ENCODE measurements around the gene VAV3. TPM values are rescaled to one million over a fixed set of nuclear protein-coding genes. Genes with fewer than 3 reads are reported as not detected.

Gene VAV3
- total RNA-seq, 1 experiment from 2014 or later = not detected

DNA sequence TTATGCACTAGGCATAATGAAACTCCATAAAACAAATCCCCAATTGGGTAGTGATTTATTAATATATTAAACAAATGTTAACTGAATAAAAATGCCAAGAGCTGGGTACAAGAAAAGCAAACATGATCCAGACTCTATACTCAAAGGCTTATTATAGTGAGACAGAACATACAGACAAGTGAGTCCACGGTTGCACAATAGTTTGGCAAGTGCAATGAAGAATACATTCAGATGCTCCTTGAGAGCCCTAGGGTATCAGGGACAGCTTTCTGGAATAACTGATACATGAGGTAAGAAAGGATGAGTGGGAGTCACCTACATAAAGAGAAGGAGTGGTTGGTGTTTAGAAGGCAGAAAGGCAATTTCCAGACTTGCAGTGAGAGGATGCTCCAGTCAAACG is 85.1 kb downstream of the VAV3 start:
- Histone ChIP-seq H3K27me3 (ENCODE audit: insufficient read depth, low read length) (peaks cover 19% of the 10 kb centered on the region), H2AFZ (ENCODE audit: low read depth, low read length, poor library complexity, severe bottlenecking) (no peak overlapping the region), H4K20me1 (ENCODE audit: insufficient read depth) (no peaks in the 10 kb centered on the region), H3K27ac (ENCODE audit: low read depth, low read length) (no peak overlapping the region), H3K36me3 (ENCODE audit: control insufficient read depth in 1 of 2, insufficient read depth in 2 of 2, low read length in 2 of 2) (no peaks in the 10 kb centered on the region), H3K4me2 (ENCODE audit: low read length) (no peak overlapping the region), H3K9me3 (ENCODE audit: control insufficient read depth in 1 of 2, insufficient read depth in 1 of 2, low read depth in 1 of 2, low read length in 2 of 2) (no peaks in the 10 kb centered on the region), H3K4me3 (replicated peaks in 1 of 2; ENCODE audit: low read depth in 1 of 2, low read length in 2 of 2) (no peak overlapping the region), H3K9me2 (ENCODE audit: insufficient read depth) (no peaks in the 10 kb centered on the region), H3K79me2 (ENCODE audit: insufficient read depth, low read length) (no peaks in the 10 kb centered on the region), H3K9ac (ENCODE audit: low read length) (no peak overlapping the region), H3K4me1 (ENCODE audit: control insufficient read depth in 1 of 2, insufficient read depth in 2 of 2, low read length in 2 of 2) (no peaks in the 10 kb centered on the region)
- intact Hi-C loops (cut with micrococcal nuclease) = loop anchor here (2.0 kb wide), 1 partner anchor 21 kb away; no protein-coding TSS in a partner anchor
- RAD21 ChIA-PET (ENCODE audit: low non-redundant PET in 1 of 2, low total read pairs in 2 of 2, uncharacterized antibody in 2 of 2, unreplicated experiment in 2 of 2) = no interaction called here
- no peak for DNase-seq (ENCODE audit: low read depth, low spot score)
- no peak for ATAC-seq
- no peak for TF ChIP-seq POLR2AphosphoS5 (IDR thresholded peaks at IDR 0.05; ENCODE audit: low read depth, low read length)
- TF ChIP-seq YY1 (IDR thresholded peaks at IDR 0.05; ENCODE audit: extremely low read depth, insufficient replicate concordance, low read depth, low read length) = no peak
- TF ChIP-seq, protein P1, sequence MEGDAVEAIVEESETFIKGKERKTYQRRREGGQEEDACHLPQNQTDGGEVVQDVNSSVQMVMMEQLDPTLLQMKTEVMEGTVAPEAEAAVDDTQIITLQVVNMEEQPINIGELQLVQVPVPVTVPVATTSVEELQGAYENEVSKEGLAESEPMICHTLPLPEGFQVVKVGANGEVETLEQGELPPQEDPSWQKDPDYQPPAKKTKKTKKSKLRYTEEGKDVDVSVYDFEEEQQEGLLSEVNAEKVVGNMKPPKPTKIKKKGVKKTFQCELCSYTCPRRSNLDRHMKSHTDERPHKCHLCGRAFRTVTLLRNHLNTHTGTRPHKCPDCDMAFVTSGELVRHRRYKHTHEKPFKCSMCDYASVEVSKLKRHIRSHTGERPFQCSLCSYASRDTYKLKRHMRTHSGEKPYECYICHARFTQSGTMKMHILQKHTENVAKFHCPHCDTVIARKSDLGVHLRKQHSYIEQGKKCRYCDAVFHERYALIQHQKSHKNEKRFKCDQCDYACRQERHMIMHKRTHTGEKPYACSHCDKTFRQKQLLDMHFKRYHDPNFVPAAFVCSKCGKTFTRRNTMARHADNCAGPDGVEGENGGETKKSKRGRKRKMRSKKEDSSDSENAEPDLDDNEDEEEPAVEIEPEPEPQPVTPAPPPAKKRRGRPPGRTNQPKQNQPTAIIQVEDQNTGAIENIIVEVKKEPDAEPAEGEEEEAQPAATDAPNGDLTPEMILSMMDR (IDR thresholded peaks at IDR 0.05 in 2 of 3, conservative IDR thresholded peaks at IDR 0.05 in 1 of 3; ENCODE audit: borderline replicate concordance in 1 of 3, insufficient read depth in 1 of 3, low read depth in 2 of 3, low read length in 2 of 3) = no peak
- TF ChIP-seq EGR1 (IDR thresholded peaks at IDR 0.05; ENCODE audit: low read depth) = no peak
- TF ChIP-seq, protein P2, sequence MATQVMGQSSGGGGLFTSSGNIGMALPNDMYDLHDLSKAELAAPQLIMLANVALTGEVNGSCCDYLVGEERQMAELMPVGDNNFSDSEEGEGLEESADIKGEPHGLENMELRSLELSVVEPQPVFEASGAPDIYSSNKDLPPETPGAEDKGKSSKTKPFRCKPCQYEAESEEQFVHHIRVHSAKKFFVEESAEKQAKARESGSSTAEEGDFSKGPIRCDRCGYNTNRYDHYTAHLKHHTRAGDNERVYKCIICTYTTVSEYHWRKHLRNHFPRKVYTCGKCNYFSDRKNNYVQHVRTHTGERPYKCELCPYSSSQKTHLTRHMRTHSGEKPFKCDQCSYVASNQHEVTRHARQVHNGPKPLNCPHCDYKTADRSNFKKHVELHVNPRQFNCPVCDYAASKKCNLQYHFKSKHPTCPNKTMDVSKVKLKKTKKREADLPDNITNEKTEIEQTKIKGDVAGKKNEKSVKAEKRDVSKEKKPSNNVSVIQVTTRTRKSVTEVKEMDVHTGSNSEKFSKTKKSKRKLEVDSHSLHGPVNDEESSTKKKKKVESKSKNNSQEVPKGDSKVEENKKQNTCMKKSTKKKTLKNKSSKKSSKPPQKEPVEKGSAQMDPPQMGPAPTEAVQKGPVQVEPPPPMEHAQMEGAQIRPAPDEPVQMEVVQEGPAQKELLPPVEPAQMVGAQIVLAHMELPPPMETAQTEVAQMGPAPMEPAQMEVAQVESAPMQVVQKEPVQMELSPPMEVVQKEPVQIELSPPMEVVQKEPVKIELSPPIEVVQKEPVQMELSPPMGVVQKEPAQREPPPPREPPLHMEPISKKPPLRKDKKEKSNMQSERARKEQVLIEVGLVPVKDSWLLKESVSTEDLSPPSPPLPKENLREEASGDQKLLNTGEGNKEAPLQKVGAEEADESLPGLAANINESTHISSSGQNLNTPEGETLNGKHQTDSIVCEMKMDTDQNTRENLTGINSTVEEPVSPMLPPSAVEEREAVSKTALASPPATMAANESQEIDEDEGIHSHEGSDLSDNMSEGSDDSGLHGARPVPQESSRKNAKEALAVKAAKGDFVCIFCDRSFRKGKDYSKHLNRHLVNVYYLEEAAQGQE (IDR thresholded peaks at IDR 0.05; ENCODE audit: low read depth) = no peak
- no peak for TF ChIP-seq EZH2phosphoT487 (IDR thresholded peaks at IDR 0.05; ENCODE audit: borderline replicate concordance)
- no peak for TF ChIP-seq EZH2 (IDR thresholded peaks at IDR 0.05)
- no peak for TF ChIP-seq POLR2A (IDR thresholded peaks at IDR 0.05; ENCODE audit: borderline replicate concordance, extremely low read depth, insufficient read depth, insufficient read length)
- TF ChIP-seq RAD21 (IDR thresholded peaks at IDR 0.05; ENCODE audit: low read depth) = no peak
- TF ChIP-seq ZBTB33 (IDR thresholded peaks at IDR 0.05; ENCODE audit: extremely low read depth, insufficient replicate concordance, low read length) = no peak
- no peak for TF ChIP-seq ZNF274 (IDR thresholded peaks at IDR 0.05; ENCODE audit: low read depth, low read length)
- TF ChIP-seq, protein P3, sequence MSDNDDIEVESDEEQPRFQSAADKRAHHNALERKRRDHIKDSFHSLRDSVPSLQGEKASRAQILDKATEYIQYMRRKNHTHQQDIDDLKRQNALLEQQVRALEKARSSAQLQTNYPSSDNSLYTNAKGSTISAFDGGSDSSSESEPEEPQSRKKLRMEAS (IDR thresholded peaks at IDR 0.05) = no peak
- no peak for TF ChIP-seq FOSL1 (IDR thresholded peaks at IDR 0.05; ENCODE audit: low read depth)
- no peak for TF ChIP-seq CBX3 (IDR thresholded peaks at IDR 0.05; ENCODE audit: low read depth)
- TF ChIP-seq SRF (IDR thresholded peaks at IDR 0.05; ENCODE audit: low read depth) = no peak
- TF ChIP-seq TCF7L2 (IDR thresholded peaks at IDR 0.05; ENCODE audit: borderline replicate concordance, extremely low read depth, insufficient read depth, insufficient read length) = no peak
- no peak for TF ChIP-seq ZFX (IDR thresholded peaks at IDR 0.05)
- POLR2A ChIA-PET = no interaction called here
- no TSS peak for BruUV-seq (replicated peaks)
- CTCF ChIA-PET = no interaction called here
